NB4 (cell line): Measurements from ENCODE around the gene SCNN1A.

Experiments
- POLR2A ChIP-seq: IDR thresholded peaks from 2 replicates; pipeline ENCODE4 v1.6.1; 2011; ENCODE audit warnings: mild to moderate bottlenecking; ENCODE audit not compliant: insufficient read length; ENCODE audit errors: extremely low read depth
- TF ChIP-seq, protein P1 (sequence below): IDR thresholded peaks from one replicate; pipeline ENCODE4 v1.5.1; 2012; ENCODE audit warnings: low read depth, low read length
- TF ChIP-seq, protein P2 (sequence below): IDR thresholded peaks from 2 replicates; pipeline ENCODE4 v1.6.1; 2011; ENCODE audit warnings: low read depth, low read length

DNA sequence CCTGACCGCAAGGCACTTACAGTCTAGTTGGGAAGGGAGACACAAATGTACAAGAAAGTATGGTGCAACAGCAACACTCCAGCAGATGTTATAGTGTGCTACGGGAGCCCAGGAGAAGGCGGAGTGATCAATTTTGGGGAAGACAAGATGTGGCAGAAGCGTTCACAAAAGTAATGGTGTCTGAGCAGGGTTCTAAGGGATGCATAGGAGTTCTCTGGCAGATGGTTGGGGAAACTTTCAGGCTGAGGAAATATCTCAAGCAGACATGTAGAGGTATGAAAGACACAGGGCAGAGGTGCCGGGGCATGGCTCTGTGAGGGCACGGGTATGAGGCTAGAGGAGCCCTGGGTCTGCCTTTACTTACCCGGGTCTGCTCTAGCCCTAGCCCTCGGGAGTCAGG lies 28.4 kb downstream of the SCNN1A start:
- no peak for TF ChIP-seq POLR2A
- TF ChIP-seq, protein P1, sequence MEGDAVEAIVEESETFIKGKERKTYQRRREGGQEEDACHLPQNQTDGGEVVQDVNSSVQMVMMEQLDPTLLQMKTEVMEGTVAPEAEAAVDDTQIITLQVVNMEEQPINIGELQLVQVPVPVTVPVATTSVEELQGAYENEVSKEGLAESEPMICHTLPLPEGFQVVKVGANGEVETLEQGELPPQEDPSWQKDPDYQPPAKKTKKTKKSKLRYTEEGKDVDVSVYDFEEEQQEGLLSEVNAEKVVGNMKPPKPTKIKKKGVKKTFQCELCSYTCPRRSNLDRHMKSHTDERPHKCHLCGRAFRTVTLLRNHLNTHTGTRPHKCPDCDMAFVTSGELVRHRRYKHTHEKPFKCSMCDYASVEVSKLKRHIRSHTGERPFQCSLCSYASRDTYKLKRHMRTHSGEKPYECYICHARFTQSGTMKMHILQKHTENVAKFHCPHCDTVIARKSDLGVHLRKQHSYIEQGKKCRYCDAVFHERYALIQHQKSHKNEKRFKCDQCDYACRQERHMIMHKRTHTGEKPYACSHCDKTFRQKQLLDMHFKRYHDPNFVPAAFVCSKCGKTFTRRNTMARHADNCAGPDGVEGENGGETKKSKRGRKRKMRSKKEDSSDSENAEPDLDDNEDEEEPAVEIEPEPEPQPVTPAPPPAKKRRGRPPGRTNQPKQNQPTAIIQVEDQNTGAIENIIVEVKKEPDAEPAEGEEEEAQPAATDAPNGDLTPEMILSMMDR = no peak
- TF ChIP-seq, protein P2, sequence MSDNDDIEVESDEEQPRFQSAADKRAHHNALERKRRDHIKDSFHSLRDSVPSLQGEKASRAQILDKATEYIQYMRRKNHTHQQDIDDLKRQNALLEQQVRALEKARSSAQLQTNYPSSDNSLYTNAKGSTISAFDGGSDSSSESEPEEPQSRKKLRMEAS = no peak
